HG03159 (cell line): ENCODE data around the gene ZNF385A.
"Not testable (repeated sequence)": the region's sequence is repeated elsewhere in the genome, so short reads cannot be mapped to it uniquely, and the experiment has no call there.

ENCODE experiments used
- ATAC-seq: cut with Tn5 transposase; IDR thresholded peaks from one replicate; pipeline ENCODE4 v1.9.1; 2021; ENCODE audit warnings: mild to moderate bottlenecking, moderate library complexity; ENCODE audit not compliant: unreplicated experiment

The ZNF385A gene

GRCh38 chr12:54333420-54334034 lies 51.0 kb downstream of the ZNF385A start:
- ATAC-seq, result no peak

- no peak for ATAC-seq
These were observed 53.1 kb downstream of the ZNF385A start for GRCh38 chr12:54331461-54331860.

- ATAC-seq, result no peak
These were observed 54.1 kb downstream of the ZNF385A start for GRCh38 chr12:54330442-54330841.

GRCh38 chr12:54329759-54330158 lies 54.8 kb downstream of the ZNF385A start:
- no peak for ATAC-seq

GRCh38 chr12:54328595-54329337 lies 55.8 kb downstream of the ZNF385A start:
- ATAC-seq, result no peak

GRCh38 chr12:54325442-54326109 lies 59.0 kb downstream of the ZNF385A start:
- ATAC-seq, result not testable (repeated sequence)

GRCh38 chr12:54324617-54325441 lies 59.7 kb downstream of the ZNF385A start, which contains the start of gene COPZ1:
COPZ1 (plus strand) TSS chr12:54325131; CDS start chr12:54325164, 33 bp downstream.
- ATAC-seq, result peak; percentile 99

GRCh38 chr12:54321363-54321762 lies 63.2 kb downstream of the ZNF385A start:
- no peak for ATAC-seq
